ENCODE measurements around the gene ZNF10.

Gene ZNF10

DNA sequence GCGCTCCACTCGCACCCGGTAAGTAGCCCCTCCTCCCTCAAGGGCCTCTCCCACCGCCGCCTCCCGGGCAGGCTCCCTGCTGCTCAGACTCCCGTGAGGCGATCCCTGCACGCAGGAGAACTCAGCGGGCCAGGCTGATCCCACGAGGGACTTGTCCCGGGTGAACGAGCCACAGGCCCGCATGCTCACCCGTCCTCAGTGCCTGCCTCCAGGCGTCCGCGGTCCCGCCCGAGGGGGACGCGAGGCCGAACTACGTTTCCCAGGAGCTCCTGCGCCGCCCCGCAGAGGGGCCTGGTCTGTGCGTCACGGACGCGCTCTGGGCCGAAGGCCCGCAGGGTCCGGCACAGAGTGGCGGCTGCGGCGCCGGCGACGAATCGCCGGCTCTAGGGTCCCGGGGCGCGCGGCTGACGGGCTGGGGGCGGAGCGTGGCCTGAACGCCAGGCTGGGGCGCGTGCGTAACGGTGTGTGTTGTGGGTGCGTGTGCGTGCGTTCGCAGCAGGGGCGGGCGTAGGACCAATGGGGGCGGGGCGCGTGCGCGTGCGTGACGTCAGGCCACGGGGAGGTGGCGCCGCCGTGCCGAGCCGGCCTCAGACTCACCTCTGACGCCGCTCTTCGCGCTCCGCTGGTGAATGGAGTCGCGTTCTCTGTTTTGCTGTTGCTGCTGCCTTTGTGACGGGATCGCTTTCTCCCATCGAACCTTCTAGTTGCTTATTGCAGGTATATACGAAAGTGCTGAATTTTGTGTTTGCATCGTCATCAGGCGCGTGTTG lies at the start of gene ZNF10, which contains the start of gene ZNF891:
Gene ZNF10 (plus strand): TSS at position 590 of the 770 bp plus-strand sequence. CDS start 13,866 bp downstream, outside the sequence.
Gene ZNF891 (minus strand): TSS at position 237 of the 770 bp plus-strand sequence. CDS start 8,356 bp downstream, outside the sequence.
- DNase-seq = peak; percentile 89

DNA sequence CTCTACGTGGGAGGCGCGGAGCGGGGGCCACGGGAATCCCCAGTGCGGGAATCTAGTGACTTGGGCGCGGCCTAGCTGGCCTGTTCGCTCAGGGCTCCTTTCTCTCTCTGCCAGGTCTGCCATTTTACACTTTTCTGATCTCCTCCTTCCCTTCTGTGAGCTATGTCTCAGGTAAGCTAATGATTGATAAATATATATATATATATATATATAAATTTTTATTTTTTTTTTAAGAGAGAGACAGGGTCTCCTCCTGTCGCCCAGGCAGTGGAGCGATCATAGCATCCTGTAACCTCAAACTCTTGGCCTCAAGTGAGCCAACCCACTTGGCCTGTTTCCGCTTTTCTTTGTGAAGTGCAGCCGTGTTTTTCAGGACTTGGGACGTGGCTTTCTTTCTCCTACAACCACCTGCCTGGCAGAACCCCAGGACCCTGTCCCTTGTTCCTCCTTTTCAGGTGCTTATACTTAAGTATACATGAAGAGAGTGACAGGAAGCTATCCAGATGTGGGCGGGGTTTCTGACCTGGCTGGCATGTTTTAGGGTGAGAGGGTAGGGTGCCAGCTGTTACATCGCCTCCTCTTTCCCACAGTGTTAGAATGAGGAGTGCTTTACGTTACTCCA lies 49.2 kb upstream of the ZNF10 start:
- no peak for DNase-seq

DNA sequence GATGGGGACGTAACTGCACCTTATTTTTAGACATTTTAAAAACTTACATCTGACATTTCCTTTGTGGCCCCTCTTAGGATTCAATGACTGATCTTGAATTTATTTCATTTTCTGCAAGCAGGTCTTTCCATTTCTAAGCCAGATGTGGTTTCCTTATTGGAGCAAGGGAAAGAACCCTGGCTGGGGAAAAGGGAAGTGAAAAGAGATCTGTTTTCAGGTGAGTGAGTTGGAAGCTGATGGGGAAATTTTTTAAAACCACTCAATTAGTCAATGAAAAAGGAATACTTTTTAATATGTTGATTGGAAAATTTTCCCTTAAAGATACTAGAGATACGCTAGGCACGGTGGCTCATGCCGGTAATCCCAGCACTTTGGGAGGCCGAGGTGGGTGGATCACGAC lies 47.1 kb upstream of the ZNF10 start:
- no peak for DNase-seq

DNA sequence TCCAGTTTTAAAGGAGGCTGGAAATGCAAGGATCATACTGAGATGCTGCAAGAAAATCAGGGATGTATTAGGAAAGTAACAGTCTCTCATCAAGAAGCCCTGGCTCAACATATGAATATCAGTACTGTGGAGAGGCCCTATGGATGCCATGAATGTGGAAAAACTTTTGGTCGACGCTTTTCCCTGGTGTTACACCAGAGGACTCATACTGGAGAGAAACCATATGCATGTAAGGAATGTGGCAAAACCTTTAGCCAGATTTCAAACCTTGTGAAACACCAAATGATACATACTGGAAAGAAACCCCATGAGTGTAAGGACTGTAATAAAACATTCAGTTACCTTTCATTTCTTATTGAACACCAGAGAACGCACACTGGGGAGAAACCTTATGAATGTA lies 24.8 kb upstream of the ZNF10 start:
- no peak for DNase-seq

- no peak for DNase-seq
Measured at GRCh38 chr12:133106253-133106652, 24.2 kb upstream of the ZNF10 start.

GRCh38 chr12:133107121-133107520 lies 23.3 kb upstream of the ZNF10 start:
- no peak for DNase-seq

GRCh38 chr12:133108150-133108549 lies 22.3 kb upstream of the ZNF10 start:
- no peak for DNase-seq

DNA sequence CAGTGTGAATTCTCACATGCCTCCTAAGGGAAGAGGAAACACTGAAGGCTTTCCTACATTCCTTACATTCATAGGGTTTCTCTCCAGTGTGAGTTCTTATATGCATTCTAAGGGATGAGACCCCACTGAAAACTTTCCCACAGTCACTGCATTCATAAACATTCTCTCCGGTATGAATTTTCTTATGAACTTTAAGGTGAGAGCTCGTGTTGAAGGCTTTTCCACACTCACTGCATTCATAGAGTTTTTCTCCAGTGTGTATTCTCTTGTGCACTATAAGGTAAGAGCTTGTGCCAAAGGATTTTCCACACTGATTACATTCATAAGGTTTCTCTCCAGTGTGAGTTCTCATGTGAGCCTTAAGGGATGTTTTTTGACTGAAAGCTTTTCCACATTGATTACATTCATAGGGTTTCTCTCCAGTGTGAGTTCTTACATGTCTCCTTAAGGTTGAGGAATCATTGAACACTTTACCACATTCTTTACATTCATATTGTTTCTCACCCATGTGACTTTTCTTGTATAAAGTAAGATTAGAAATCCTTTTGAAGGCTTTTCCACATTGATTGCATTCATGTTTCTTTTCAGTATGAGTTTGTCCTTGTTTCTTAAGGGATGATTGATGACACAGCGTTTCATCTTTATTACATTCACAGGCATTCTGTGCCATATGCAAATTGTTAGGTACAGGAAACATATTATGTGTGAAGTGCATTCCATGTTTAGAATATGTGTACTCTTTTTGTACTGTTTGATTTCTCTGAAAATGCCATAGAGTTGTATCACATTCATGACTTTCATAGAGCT lies 9.8 kb upstream of the ZNF10 start:
- no peak for DNase-seq

DNA sequence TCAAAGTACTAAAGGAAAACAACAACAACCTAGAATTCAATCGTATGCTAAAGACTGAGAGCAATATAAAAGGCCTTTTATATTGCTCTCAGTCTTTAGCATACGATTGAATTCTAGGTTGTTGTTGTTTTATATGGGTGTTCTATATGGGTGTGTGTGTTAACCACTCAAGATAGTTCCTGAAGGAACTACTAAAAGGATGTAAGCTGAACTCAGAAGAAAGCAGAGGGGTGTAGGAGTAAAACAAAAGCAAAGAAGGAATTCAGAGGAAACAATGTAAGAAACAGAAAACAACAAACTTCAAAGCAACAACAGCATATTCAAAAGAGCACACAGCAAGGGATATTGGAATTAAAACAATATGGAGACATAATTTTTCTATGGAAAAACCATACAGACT lies 5.8 kb upstream of the ZNF10 start:
- no peak for DNase-seq

- DNase-seq = no peak
Measured at GRCh38 chr12:133129368-133130037, 924 bp upstream of the ZNF10 start.

GRCh38 chr12:133130808-133131128 lies 341 bp downstream of the ZNF10 start:
- DNase-seq = no peak

- DNase-seq = no peak
Measured at GRCh38 chr12:133135747-133136146, 5.3 kb downstream of the ZNF10 start.

DNA sequence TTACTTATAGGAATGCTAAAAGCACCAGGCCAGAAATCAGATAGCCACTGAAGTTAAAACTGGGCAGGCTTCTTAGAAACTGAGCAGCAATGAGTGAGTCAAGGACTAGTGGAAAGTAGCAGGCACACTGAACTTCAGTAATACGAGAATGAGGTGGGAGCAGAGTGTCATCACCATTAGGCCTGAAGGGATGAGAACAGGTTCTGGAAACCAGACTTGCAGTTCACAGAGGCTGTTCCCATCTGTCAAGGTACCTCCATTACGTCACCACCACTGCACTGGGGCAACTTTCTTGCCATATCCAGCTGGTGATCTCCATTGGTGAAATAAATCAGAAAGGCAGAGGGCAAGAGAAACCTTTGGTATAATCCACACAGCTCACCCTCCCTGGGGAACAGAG lies 15.6 kb downstream of the ZNF10 start:
- no peak for DNase-seq

DNA sequence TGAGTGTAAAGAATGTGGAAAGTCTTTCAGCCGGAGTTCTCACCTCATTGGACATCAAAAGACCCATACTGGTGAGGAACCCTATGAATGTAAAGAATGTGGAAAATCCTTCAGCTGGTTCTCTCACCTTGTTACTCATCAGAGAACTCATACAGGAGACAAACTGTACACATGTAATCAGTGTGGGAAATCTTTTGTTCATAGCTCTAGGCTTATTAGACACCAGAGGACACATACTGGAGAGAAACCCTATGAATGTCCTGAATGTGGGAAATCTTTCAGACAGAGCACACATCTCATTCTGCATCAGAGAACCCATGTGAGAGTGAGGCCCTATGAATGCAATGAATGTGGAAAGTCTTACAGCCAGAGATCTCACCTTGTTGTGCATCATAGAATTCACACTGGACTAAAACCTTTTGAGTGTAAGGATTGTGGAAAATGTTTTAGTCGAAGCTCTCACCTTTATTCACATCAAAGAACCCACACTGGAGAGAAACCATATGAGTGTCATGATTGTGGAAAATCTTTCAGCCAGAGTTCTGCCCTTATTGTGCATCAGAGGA lies 25.8 kb downstream of the ZNF10 start:
- DNase-seq = no peak

- DNase-seq = no peak
Measured at GRCh38 chr12:133165776-133166175, 35.3 kb downstream of the ZNF10 start.

GRCh38 chr12:133172491-133172890 lies 42.1 kb downstream of the ZNF10 start:
- DNase-seq = no peak

GRCh38 chr12:133174901-133175300 lies 44.5 kb downstream of the ZNF10 start:
- DNase-seq = no peak

GRCh38 chr12:133180669-133181068 lies 50.2 kb downstream of the ZNF10 start:
- no peak for DNase-seq

- peak; percentile 85 for DNase-seq
Measured at GRCh38 chr12:133181238-133181959, 51.0 kb downstream of the ZNF10 start, which contains the start of gene ZNF268. TSS of gene ZNF268 (plus strand) at chr12:133181495. CDS start at chr12:133181998, 503 bp downstream.

GRCh38 chr12:133190176-133190575 lies 59.7 kb downstream of the ZNF10 start:
- no peak for DNase-seq

- no peak for DNase-seq
Measured at GRCh38 chr12:133192847-133193246, 62.4 kb downstream of the ZNF10 start.

DNA sequence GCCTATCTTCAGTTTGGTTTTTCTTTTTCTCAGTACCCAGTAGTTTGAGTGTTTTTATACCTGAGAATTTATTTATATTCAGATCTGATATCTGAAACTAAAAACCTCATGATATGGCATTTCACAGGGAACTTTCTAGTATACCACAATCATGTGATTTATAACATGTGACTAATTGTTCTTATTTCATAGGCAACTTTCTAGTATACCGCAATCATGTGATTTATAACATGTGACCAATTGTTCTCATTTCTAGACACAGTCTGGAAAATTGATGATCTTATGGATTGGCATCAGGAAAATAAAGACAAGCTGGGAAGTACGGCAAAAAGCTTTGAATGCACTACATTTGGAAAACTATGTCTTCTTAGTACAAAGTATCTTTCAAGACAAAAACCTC lies 71.5 kb downstream of the ZNF10 start:
- no peak for DNase-seq
